IPS-18a (cell line): Measurements from ENCODE around the gene PRKAG2.

Experiments used
- H3K27ac ChIP-seq: one replicate; pipeline ENCODE4 v1.5.1; 2013; ENCODE audit warnings: low read length
- H3K27me3 ChIP-seq: one replicate; pipeline ENCODE4 v1.6.1; 2013; ENCODE audit warnings: mild to moderate bottlenecking, low read length; ENCODE audit not compliant: control insufficient read depth, insufficient read depth
- H3K36me3 ChIP-seq: one replicate; pipeline ENCODE4 v1.6.1; 2013; ENCODE audit warnings: low read depth, low read length; ENCODE audit not compliant: control insufficient read depth
- H3K4me1 ChIP-seq: one replicate; pipeline ENCODE4 v1.6.1; 2013; ENCODE audit warnings: low read depth, low read length; ENCODE audit not compliant: control insufficient read depth
- H3K4me3 ChIP-seq: one replicate; pipeline ENCODE4 v1.5.1; 2013; ENCODE audit warnings: low read length
- H3K9ac ChIP-seq: one replicate; pipeline ENCODE4 v1.6.1; 2013; ENCODE audit warnings: mild to moderate bottlenecking, low read length, moderate library complexity
- H3K9me3 ChIP-seq: one replicate; pipeline ENCODE4 v1.6.1; 2013; ENCODE audit warnings: low read depth, low read length; ENCODE audit not compliant: control insufficient read depth

PRKAG2 gene

DNA sequence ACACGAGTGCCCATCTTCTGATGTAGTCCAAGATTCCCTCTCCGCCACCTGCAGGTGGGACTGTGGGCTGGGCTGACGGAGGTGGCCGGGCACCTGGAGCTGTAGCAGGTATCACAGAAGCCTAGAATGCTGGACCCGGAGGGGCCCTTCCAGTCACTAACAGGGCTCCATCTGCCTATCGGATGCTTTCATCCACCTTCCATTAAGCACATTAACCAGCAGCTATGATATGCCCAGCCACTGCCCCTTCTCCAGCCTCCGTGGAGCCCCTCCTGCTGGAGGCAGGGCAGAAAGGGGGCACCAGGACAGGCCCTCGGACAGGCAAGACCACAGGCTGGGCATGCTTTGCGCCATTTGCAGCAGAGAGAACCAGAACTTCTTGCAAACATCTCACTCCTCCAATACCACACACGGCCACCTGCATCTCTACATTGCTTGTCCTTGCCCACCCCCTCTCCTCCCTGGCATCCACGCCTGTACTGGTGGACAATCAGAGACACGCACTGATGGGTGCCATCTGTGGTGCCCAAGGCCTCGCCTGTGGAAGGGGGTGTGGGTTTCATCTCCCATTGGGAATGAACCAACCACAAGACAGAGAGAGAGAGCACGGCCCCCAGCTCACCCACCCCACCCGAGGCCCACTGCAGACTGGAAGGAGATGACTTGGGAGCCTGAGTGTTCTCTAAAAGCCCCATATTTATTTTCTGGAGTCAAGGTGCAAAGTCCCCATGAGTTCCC, 16.8 kb downstream of the PRKAG2 start:
- no peak overlapping the region for H3K27ac ChIP-seq
- no peaks in the 10 kb centered on the region for H3K9me3 ChIP-seq
- H3K9ac ChIP-seq = no peak overlapping the region
- H3K4me1 ChIP-seq = no peaks in the 10 kb centered on the region
- no peaks in the 10 kb centered on the region for H3K27me3 ChIP-seq
- H3K36me3 ChIP-seq = no peaks in the 10 kb centered on the region
- no peak overlapping the region for H3K4me3 ChIP-seq

- Histone ChIP-seq H3K27ac (no peak overlapping the region), H3K27me3 (no peaks in the 10 kb centered on the region), H3K4me3 (no peak overlapping the region), H3K36me3 (no peaks in the 10 kb centered on the region), H3K4me1 (no peaks in the 10 kb centered on the region), H3K9ac (no peak overlapping the region), H3K9me3 (no peaks in the 10 kb centered on the region)
Measured at GRCh38 chr7:151859111-151859947, 17.6 kb downstream of the PRKAG2 start.

DNA sequence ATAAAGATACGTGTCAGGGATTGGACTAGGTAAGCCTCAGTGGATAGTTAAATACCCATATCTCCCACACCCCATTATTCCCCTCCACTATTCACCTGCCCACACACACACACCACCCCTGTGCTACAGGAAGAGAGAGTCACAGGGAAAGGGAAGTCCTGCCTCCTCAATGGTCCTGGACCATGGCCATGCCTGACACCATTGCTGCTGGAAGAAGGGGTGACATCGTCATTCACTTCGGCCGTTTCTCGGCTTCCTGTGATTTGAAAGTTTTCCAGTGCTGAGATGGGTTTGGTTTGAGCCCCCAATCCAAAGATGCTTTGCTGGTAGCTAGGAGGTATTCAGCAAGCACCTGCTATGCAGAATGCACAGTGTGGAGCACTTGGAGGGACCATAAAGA, 18.5 kb downstream of the PRKAG2 start:
- H3K4me3 ChIP-seq = no peak overlapping the region
- no peak overlapping the region for H3K9ac ChIP-seq
- no peaks in the 10 kb centered on the region for H3K36me3 ChIP-seq
- H3K27ac ChIP-seq = no peak overlapping the region
- H3K27me3 ChIP-seq = no peaks in the 10 kb centered on the region
- no peaks in the 10 kb centered on the region for H3K9me3 ChIP-seq
- no peaks in the 10 kb centered on the region for H3K4me1 ChIP-seq

DNA sequence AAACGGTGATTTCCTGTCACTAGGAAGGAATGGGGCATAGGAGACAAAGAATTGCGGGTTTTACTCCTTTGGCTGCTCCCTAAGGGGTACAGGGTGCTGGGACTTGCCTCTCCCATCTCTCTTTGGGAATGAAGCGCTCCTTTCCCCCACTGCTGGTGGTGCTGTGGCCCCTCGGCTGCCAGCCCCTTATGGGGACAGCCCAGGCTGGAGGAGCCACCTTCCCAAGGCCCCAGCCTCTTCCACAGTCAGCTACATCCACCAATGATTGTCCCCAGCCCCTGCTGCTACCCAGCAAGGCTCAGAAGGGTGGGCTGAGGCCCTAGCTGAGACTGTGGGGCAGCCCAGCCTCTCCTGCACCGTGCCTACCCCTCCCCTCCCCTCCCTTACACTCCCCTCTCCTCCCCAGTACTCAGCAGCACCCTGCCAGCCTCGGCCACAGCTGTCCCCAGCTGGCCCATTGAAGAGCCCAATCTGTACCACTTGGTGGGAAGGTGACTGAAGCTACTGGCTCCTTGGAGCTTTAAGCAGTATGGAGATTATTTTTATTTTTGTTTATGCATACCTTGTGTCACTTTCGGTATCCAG, 19.0 kb downstream of the PRKAG2 start:
- H3K4me3 ChIP-seq = no peak overlapping the region
- H3K9ac ChIP-seq = no peak overlapping the region
- no peaks in the 10 kb centered on the region for H3K27me3 ChIP-seq
- H3K9me3 ChIP-seq = no peaks in the 10 kb centered on the region
- no peaks in the 10 kb centered on the region for H3K36me3 ChIP-seq
- H3K4me1 ChIP-seq = no peaks in the 10 kb centered on the region
- no peak overlapping the region for H3K27ac ChIP-seq

- Histone ChIP-seq H3K36me3 (no peaks in the 10 kb centered on the region), H3K27ac (no peak overlapping the region), H3K27me3 (no peaks in the 10 kb centered on the region), H3K9ac (no peak overlapping the region), H3K4me1 (no peaks in the 10 kb centered on the region), H3K4me3 (no peak overlapping the region), H3K9me3 (no peaks in the 10 kb centered on the region)
Measured at GRCh38 chr7:151857412-151857811, 19.5 kb downstream of the PRKAG2 start.

- no peak overlapping the region for H3K27ac ChIP-seq
- H3K4me3 ChIP-seq = no peak overlapping the region
- no peaks in the 10 kb centered on the region for H3K27me3 ChIP-seq
- no peaks in the 10 kb centered on the region for H3K4me1 ChIP-seq
- H3K9me3 ChIP-seq = no peaks in the 10 kb centered on the region
- no peak overlapping the region for H3K9ac ChIP-seq
- no peaks in the 10 kb centered on the region for H3K36me3 ChIP-seq
Measured at GRCh38 chr7:151856516-151856915, 20.4 kb downstream of the PRKAG2 start.

- H3K4me3 ChIP-seq = no peak overlapping the region
- no peaks in the 10 kb centered on the region for H3K9me3 ChIP-seq
- H3K4me1 ChIP-seq = no peaks in the 10 kb centered on the region
- no peaks in the 10 kb centered on the region for H3K36me3 ChIP-seq
- H3K27me3 ChIP-seq = no peaks in the 10 kb centered on the region
- H3K27ac ChIP-seq = no peak overlapping the region
- H3K9ac ChIP-seq = no peak overlapping the region
Measured at GRCh38 chr7:151856098-151856497, 20.8 kb downstream of the PRKAG2 start.

GRCh38 chr7:151854720-151855071, 22.2 kb downstream of the PRKAG2 start:
- Histone ChIP-seq H3K9ac (no peak overlapping the region), H3K27me3 (no peaks in the 10 kb centered on the region), H3K4me3 (no peak overlapping the region), H3K27ac (no peak overlapping the region), H3K4me1 (no peaks in the 10 kb centered on the region), H3K9me3 (no peaks in the 10 kb centered on the region), H3K36me3 (no peaks in the 10 kb centered on the region)

GRCh38 chr7:151853896-151854719, 22.8 kb downstream of the PRKAG2 start:
- Histone ChIP-seq H3K27ac (no peak overlapping the region), H3K36me3 (no peaks in the 10 kb centered on the region), H3K27me3 (no peaks in the 10 kb centered on the region), H3K9me3 (no peaks in the 10 kb centered on the region), H3K4me1 (no peaks in the 10 kb centered on the region), H3K9ac (no peak overlapping the region), H3K4me3 (no peak overlapping the region)

GRCh38 chr7:151852486-151853396, 24.2 kb downstream of the PRKAG2 start:
- Histone ChIP-seq H3K27ac (no peak overlapping the region), H3K9me3 (no peaks in the 10 kb centered on the region), H3K36me3 (no peaks in the 10 kb centered on the region), H3K4me3 (no peak overlapping the region), H3K27me3 (no peaks in the 10 kb centered on the region), H3K4me1 (no peaks in the 10 kb centered on the region), H3K9ac (no peak overlapping the region)
